Breast epithelium (tissue), 3 donors: ENCODE results near the gene PIRT.

Source experiments
- POLR2A ChIP-seq: fragments of 450-650 bp; IDR thresholded peaks from one replicate; pipeline ENCODE4 v1.6.1; 2016; ENCODE audit warnings: antibody characterized with exemption, mild to moderate bottlenecking, moderate library complexity
- POLR2AphosphoS5 ChIP-seq, 3 donors: sonication (generic); formaldehyde crosslinking; IDR thresholded peaks; one replicate each; pipeline ENCODE4 v1.6.1; 2017; ENCODE audit warnings: antibody characterized with exemption in 3 of 3
- TF ChIP-seq, protein P1 (sequence below), 3 donors: fragments of 450-650 bp; IDR thresholded peaks; one replicate each; pipeline ENCODE4 v1.5.1; 2016 to 2017; ENCODE audit warnings: antibody characterized with exemption in 3 of 3, mild to moderate bottlenecking in 3 of 3, moderate library complexity in 3 of 3

DNA sequence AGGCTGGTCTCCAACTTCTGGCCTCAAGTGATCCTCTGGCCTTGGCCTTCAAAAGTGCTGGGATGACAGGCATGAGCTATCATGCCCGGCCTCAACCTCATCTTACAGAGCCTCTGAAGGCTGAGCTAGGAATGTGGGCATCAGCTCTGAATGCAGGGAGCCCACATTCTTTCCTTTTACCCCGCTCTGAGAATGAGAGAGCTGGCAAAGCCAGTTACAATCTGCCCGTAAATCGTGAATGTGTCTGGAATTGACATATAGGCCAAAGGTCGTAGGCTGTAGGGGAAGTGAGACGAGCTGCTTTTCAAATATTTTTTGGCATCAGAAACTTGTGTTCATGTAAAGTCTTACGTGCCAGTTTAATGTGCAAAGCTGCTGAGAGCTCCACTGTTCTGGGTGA, 38.5 kb downstream of the PIRT start:
- TF ChIP-seq, protein P1, sequence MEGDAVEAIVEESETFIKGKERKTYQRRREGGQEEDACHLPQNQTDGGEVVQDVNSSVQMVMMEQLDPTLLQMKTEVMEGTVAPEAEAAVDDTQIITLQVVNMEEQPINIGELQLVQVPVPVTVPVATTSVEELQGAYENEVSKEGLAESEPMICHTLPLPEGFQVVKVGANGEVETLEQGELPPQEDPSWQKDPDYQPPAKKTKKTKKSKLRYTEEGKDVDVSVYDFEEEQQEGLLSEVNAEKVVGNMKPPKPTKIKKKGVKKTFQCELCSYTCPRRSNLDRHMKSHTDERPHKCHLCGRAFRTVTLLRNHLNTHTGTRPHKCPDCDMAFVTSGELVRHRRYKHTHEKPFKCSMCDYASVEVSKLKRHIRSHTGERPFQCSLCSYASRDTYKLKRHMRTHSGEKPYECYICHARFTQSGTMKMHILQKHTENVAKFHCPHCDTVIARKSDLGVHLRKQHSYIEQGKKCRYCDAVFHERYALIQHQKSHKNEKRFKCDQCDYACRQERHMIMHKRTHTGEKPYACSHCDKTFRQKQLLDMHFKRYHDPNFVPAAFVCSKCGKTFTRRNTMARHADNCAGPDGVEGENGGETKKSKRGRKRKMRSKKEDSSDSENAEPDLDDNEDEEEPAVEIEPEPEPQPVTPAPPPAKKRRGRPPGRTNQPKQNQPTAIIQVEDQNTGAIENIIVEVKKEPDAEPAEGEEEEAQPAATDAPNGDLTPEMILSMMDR (IDR thresholded peaks at IDR 0.05): no peak
- no peak for TF ChIP-seq POLR2A
- no peak for TF ChIP-seq POLR2AphosphoS5 (IDR thresholded peaks at IDR 0.05)
